ENCODE results near the gene FHIP2A. TPM values are rescaled to one million over a fixed set of nuclear protein-coding genes. Genes with fewer than 3 reads are reported as not detected.
"Not testable (repeated sequence)": the region's sequence is repeated elsewhere in the genome, so short reads cannot be mapped to it uniquely, and the experiment has no call there.

The FHIP2A gene
- total RNA-seq, 1 donor from 2014 or later = 44.8 TPM

DNA sequence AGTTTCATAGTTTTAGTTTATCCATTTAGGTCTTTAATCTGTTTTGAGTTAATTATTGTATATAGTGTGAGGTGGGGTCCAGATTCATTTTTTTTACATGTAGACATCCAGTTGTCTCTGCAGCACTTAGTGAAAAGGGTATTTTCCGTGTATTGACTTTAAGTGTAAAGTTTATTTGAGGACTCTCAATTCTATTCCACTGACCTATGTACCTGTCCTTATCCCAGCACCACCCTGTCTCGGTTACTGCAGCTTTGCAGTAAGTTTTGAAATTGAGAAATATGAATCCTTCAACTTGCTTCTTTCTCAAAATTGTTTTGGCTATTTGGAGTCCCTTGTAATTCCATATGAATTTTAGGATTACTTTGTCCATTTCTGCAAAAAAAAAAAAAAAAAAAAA, 29.8 kb downstream of the FHIP2A start:
- intact Hi-C loops (cut with DNase I) = no loop called here
- DNase-seq (ENCODE audit: low spot score) (no peak), ATAC-seq (no peak)

- DNase-seq (ENCODE audit: low spot score) (no peak), ATAC-seq (no peak)
- intact Hi-C loops (cut with DNase I) = no loop called here
Observed at GRCh38 chr10:114852197-114852596, 30.6 kb downstream of the FHIP2A start.

DNA sequence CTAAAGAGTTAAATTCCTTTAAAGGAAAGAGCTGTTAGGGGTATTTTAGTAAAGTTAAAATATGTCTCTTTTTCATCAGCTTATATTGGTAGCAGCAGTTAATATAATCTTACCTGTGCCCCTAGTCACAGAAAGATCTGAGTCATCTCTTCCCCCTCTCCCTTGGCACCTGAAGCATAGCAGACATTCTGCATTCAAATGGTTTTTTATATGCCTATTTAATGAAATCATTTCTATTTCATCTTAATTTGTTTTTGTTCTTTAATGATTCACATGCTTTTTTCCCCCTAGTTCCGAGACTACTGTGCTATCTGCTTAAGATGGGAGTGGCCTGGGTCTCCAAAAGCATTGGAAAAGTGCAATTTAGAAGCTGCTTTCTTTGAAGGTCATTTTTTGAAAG, 33.3 kb downstream of the FHIP2A start:
- ATAC-seq (no peak), DNase-seq (ENCODE audit: low spot score) (no peak)
- intact Hi-C loops (cut with DNase I) = no loop called here

- no peak for DNase-seq (ENCODE audit: low spot score)
- no peak for ATAC-seq
- intact Hi-C loops (cut with DNase I) = no loop called here
Observed at GRCh38 chr10:114855776-114856543, 34.4 kb downstream of the FHIP2A start.

DNA sequence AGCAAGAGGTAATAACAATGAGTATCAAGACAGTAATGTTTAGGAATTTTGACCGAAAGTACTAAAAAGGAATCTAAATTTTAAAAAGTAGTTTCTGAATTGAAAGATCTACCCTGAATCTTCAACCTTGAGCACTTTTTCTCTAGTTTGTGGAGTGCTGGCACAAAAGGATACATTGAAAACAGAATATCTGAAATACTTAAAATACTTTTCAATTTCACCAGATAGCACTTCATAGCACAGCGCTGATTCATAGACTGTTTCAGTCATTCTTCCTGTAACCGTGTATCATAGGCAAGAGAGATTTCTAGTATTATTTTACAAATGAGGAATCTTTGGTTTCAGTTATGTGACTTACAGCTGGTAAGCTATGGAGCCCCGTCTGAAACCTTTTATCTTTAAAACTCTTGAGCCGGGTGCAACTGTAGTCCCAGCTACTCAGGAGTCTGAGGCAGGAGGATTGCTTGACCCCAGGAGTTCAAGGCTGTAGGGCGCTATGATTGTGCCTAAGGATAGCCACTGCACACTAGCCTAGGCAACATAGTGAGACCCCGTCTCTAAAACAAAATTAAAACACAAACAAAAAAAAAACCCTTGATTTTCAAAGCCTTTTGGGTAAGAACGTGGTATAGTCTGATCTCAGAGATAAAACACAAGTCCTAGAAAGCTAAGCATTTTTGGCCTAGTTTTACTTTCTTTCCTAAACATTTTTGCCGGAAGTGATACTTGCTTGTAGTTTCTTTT, 35.1 kb downstream of the FHIP2A start:
- DNase-seq (ENCODE audit: low spot score) = no peak
- no peak for ATAC-seq
- intact Hi-C loops (cut with DNase I) = no loop called here

DNA sequence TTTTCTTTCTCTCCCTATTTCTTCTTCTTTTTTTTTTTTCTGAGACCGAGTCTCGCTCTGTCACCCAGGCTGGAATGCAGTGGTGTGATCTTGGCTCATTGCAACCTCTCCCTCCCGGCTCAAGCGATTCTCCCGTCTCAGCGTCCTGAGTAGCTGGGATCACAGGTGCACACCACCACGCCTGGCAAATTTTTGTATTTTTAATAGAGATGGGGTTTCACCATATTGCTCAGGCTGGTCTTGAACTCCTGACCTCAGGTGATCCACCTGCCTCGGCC, 35.6 kb downstream of the FHIP2A start:
- DNase-seq (ENCODE audit: low spot score); intact Hi-C loops (cut with DNase I): not testable (repeated sequence)

DNA sequence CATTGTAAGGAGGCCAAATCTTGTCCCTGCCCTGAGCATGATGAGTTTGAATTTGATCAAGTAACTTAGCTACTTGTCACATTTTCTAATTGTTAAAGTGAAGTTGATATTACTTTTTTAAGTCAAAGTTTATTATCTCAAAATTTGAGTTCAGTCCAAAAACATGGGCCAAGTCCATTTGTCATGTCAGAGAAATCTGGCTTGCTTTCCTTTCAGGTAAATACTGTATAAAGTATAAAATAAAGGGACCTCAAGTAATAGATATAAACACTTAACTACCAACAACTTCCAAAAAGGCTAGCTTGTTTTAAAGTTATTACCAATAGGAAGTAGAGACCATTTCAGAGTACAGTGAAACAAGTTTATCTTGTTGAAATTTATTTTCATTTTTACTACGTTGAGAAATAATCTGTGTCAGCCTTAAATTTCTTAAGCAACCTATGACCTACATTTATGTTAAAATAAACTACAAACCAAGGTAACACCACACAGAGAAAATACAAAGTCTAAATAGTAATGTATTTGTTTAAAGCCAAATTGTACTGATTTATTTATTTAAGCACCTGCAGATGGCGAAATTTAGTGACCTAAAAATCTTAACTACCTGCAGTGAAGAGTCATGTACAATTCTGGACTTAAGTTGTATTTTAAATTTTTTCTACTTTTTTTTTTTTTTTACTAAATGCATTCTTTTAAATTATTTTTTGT, 36.5 kb downstream of the FHIP2A start:
- intact Hi-C loops (cut with DNase I) = no loop called here
- ATAC-seq (no peak), DNase-seq (ENCODE audit: low spot score) (no peak)

More for the DNA sequence above, 35.6 kb downstream of the FHIP2A start:
- not testable (repeated sequence) for ATAC-seq

GRCh38 chr10:114859222-114859621, 37.6 kb downstream of the FHIP2A start:
- DNase-seq (ENCODE audit: low spot score) (no peak), ATAC-seq (no peak)
- intact Hi-C loops (cut with DNase I) = no loop called here

DNA sequence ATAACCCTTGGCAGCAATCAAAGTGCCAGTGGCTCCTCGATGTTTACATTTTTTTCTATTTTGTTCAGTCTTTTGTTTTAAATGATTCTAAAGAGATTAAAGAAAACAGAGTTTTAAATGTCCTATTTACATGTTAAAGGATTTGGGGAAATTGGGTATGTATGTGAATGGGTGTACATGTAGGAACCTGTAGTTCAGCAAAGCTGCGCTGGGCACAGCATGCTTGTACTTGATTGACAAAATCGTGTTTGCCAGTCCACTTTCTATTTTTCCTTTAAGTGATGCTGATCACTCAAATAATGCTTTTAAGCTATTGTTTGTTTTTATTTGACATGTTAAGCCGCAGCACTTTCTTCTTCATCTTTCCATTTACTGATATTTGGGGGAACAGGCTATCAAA, 40.9 kb downstream of the FHIP2A start:
- DNase-seq (ENCODE audit: low spot score) (no peak), ATAC-seq (no peak)
- intact Hi-C loops (cut with DNase I) = no loop called here

DNA sequence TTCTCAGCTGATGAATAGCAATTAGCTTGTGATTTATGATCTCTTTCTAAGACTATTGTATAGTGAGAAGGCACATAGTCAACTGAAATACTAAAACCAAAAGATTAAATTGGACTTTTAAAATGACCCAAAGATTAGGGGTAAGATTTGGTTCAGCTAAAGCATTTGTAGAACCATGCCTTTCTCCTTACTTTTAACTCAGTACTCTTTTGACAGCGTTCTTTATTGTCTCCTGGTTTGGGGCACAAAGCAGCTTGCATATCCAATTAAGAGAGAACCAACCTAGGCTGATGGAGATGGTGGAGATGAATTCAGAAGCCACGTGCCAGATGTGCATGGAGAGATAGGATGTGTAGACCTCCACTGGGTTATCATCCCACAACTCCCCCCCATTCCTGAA, 45.8 kb downstream of the FHIP2A start:
- intact Hi-C loops (cut with DNase I) = no loop called here
- ATAC-seq (no peak), DNase-seq (ENCODE audit: low spot score) (no peak)

DNA sequence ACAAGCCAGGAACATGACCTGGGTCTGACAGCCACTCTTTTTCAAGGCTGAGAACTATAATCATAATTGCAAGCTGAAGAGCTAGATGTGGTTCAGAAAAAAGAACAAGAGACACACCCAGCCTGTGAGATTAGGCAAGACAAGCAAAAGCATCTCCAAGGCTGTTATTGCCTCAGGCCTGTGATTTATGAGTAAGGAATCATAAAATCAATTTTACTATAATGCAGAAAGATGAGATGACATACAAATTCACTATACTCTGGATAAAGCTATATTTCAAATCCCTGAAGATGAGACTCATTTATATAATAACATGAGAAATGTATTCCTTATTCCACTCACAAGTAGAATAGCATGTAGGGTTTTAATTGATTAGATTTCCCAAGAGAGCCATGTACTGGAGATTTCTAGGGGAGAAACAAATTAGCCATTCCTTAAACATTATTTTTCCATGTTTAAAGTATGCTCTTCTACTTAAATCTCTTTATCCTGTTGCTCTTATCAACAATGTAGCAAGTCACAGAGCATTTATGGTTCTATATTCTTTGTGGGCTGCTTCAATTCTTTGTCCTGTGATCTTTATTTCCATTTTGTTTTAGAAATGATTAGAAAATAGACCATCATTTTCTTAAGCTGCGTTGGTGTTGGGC, 47.4 kb downstream of the FHIP2A start:
- ATAC-seq (no peak), DNase-seq (ENCODE audit: low spot score) (no peak)
- intact Hi-C loops (cut with DNase I) = no loop called here

DNA sequence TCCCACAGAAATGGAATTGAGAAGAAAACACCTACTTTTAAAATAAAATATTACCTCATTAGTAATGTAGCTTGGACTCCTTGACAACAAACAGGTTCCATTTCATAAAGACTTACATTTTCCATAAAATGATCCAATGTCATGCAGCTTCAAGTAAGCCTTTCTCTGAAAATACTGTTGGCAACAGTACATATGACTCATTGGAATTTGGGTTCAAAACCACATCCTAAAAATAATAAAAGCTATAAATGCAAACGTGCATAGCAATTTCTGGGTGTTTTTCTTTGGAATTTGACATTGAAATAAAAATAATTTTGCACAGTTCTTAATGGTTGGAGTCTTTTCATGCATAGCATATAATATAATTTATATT, 47.9 kb downstream of the FHIP2A start:
- no peak for DNase-seq (ENCODE audit: low spot score)
- intact Hi-C loops (cut with DNase I) = no loop called here

DNA sequence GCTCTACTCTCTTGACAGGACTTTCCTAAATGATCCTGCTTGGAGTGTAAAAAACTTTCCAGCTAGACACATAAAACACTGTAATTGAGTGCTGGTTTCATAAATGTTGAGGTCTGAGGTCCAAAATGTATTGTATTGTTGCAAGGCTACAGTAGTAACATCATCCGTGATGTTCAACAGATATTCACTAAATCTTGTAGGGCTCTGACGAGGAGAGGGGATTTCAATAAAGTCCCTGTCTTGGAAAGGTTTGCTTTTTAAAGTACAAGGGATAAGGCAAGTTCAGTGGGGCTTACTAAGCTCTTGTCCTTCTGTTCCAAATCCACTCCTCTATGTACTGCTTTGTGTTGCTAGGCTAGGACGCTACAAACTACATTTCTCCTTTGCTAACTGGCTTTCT, 48.9 kb downstream of the FHIP2A start:
- intact Hi-C loops (cut with DNase I) = no loop called here
- no peak for ATAC-seq
- DNase-seq (ENCODE audit: low spot score) = no peak

More for the DNA sequence above, 47.9 kb downstream of the FHIP2A start:
- no peak for ATAC-seq

DNA sequence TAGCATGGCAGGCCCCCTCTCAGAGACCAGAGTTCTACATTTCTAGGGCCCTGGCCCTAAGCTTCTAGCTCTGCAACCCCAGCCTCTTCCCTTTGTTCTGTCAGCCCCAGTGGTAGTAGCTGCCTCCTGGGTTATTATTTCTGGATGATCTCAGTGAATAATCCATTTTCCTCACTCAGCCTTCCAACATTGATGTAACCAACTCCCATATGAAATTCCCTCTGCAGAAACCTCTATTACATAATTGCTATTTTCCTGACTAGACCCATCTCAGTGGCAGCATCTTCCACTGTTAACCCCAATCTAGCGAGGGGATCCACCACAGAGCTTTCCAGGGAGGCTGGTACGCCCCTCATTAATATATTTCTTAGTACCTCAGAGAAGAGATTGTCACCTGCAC, 49.8 kb downstream of the FHIP2A start:
- intact Hi-C loops (cut with DNase I) = no loop called here
- DNase-seq (ENCODE audit: low spot score) = no peak
- no peak for ATAC-seq

Other genes starting within 250 kb of the FHIP2A start
- 140 TPM for gene ABLIM1, start 163.5 kb upstream of the FHIP2A start, total RNA-seq
- gene TRUB1, start 116.4 kb downstream of the FHIP2A start, total RNA-seq = 11.2 TPM

Data from sciatic nerve (tissue), 2 donors.